GM23338 (cell line): ENCODE measurements around the gene QRICH2.

Source experiments
- POLR2AphosphoS5 ChIP-seq: IDR thresholded peaks from 2 replicates; pipeline ENCODE4 v1.6.1; 2016; ENCODE audit warnings: antibody characterized with exemption, low read depth
- TF ChIP-seq, protein P1 (sequence below), 2 experiments: fragments of 200-600 bp in 1 of 2; sonication (generic) in 1 of 2; conservative IDR thresholded peaks; 2 replicates each; pipeline versions ENCODE4 v1.5.1 to v1.6.1; 2016 to 2017; ENCODE audit warnings: antibody characterized with exemption in 2 of 2, low read depth in 2 of 2, mild to moderate bottlenecking in 2 of 2, moderate library complexity in 1 of 2

DNA sequence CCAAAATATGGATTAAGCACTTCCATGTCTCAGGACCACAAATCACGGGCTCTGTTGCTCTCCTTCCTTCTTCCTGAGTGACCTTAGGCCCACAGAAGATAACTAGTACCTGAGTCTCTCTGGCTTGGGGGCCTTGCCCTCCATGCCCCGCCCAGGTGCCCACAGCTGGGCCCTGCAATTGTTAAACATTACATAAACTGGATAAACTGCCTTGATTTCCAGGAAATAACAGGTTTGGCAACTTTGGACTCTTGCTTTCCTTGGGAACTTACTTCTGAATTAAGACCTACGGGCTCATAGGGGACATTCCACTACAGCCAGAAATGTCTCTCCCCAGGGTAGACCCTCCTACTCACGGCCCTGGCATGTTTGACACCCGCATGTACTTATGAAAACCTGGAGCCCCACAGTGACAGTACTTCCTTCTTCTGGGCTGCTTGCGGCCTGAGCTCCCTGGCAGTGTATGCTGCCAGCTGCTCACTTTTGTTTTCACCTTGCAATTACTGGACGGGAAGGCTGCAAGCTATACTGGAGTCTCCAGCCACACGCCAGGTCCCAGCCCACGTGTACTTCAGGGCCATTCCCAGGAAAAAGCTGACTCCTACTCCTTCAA is 45.2 kb downstream of the QRICH2 start:
- no peak for TF ChIP-seq POLR2AphosphoS5
- TF ChIP-seq, protein P1, sequence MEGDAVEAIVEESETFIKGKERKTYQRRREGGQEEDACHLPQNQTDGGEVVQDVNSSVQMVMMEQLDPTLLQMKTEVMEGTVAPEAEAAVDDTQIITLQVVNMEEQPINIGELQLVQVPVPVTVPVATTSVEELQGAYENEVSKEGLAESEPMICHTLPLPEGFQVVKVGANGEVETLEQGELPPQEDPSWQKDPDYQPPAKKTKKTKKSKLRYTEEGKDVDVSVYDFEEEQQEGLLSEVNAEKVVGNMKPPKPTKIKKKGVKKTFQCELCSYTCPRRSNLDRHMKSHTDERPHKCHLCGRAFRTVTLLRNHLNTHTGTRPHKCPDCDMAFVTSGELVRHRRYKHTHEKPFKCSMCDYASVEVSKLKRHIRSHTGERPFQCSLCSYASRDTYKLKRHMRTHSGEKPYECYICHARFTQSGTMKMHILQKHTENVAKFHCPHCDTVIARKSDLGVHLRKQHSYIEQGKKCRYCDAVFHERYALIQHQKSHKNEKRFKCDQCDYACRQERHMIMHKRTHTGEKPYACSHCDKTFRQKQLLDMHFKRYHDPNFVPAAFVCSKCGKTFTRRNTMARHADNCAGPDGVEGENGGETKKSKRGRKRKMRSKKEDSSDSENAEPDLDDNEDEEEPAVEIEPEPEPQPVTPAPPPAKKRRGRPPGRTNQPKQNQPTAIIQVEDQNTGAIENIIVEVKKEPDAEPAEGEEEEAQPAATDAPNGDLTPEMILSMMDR (conservative IDR thresholded peaks at IDR 0.05; ENCODE audit: low read depth in 2 of 2), result no peak
